Activated B cell treated with CpG ODN at 0.5 μM for 24 hours (primary cell): ENCODE results near the gene COL23A1. TPM values are rescaled to one million over a fixed set of nuclear protein-coding genes. Genes with fewer than 3 reads are reported as not detected.
A peak's percentile ranks its signal among the peaks of the same experiment; 100 is the strongest.

Experiments used
- ATAC-seq: fragments of 200-7000 bp; cut with Tn5 transposase; one replicate; pipeline ENCODE4 v1.10.0; 2021; ENCODE audit warnings: low read depth, mild to moderate bottlenecking, moderate library complexity
- CTCF ChIA-PET: fragments of 350-600 bp; sonication (Branson Sonifier 250); formaldehyde crosslinking; loops from one replicate; lab custom pipeline; 2021; ENCODE audit warnings: antibody characterized with exemption; lab: Charles Lee
- POLR2A ChIA-PET: fragments of 350-600 bp; sonication (Branson Sonifier 250); formaldehyde crosslinking; loops from one replicate; lab custom pipeline; 2021; ENCODE audit warnings: antibody characterized with exemption; lab: Charles Lee
- DNase-seq: peaks from one replicate; pipeline ENCODE4 v3.0.0; 2022
- H3K27ac Mint-ChIP-seq: one replicate; pipeline ENCODE4 v1.8.0; 2020; ENCODE audit warnings: mixed read lengths
- H3K27me3 Mint-ChIP-seq: one replicate; pipeline ENCODE4 v1.8.0; 2021; ENCODE audit warnings: mixed read lengths
- H3K36me3 Mint-ChIP-seq: one replicate; pipeline ENCODE4 v1.8.0; 2021; ENCODE audit warnings: low read depth, mixed read lengths
- H3K4me1 Mint-ChIP-seq: one replicate; pipeline ENCODE4 v1.8.0; 2021; ENCODE audit warnings: mixed read lengths
- H3K4me3 Mint-ChIP-seq: one replicate; pipeline ENCODE4 v1.8.0; 2020; ENCODE audit warnings: mild to moderate bottlenecking, mixed read lengths
- H3K9me3 Mint-ChIP-seq: one replicate; pipeline ENCODE4 v1.8.0; 2020; ENCODE audit warnings: mixed read lengths
- intact Hi-C: fragments of 100-400 bp; cut with micrococcal nuclease; formaldehyde crosslinking; loops from one replicate; pipeline ENCODE4 v1.15.1; 2024
- total RNA-seq: library from RNA; stranded (reverse); gene quantifications from 2 replicates; pipeline ENCODE4 v1.2.3, GENCODE V29; 2022
- TF ChIP-seq, protein P1 (sequence below): fragments of 200-600 bp; IDR thresholded peaks from one replicate; pipeline ENCODE4 v1.8.0; 2022; ENCODE audit warnings: antibody characterized with exemption, mild to moderate bottlenecking

COL23A1 gene
- total RNA-seq, 1 donor from 2014 or later, result not detected

DNA sequence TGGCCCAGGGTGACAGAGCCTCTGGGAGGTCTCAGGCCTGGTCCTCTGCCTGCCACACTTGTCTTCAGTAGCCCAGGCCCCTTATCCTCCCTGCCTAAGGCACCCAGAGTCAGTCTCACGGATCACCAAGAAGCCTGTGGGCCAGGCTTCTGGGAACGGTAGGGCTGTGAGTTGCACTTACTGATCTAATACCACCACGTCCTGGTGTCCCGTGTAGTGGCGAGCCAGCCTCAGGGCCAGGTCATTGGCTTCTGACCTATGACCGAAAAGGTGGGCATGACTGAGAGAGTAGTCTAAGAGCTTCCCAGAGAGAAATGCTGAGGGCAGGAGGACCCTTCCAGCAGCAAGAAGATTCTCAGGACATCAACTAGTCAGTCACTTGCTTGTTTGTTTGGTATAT is 365.0 kb downstream of the COL23A1 start:
- POLR2A ChIA-PET, result interaction anchor here (1.4 kb wide), 1 partner anchor 10 kb away, joined by 4 read pairs; no protein-coding TSS in a partner anchor
- Mint-ChIP-seq H3K36me3 (peaks cover 89% of the 10 kb centered on the region), H3K4me1 (peaks cover 27% of the 10 kb centered on the region), H3K27me3 (no peaks in the 10 kb centered on the region), H3K4me3 (no peak overlapping the region), H3K27ac (no peak overlapping the region), H3K9me3 (no peaks in the 10 kb centered on the region)
- intact Hi-C loops, result no loop called here
- no peak for DNase-seq
- CTCF ChIA-PET, result no interaction called here
- ATAC-seq, result no peak
- TF ChIP-seq, protein P1, sequence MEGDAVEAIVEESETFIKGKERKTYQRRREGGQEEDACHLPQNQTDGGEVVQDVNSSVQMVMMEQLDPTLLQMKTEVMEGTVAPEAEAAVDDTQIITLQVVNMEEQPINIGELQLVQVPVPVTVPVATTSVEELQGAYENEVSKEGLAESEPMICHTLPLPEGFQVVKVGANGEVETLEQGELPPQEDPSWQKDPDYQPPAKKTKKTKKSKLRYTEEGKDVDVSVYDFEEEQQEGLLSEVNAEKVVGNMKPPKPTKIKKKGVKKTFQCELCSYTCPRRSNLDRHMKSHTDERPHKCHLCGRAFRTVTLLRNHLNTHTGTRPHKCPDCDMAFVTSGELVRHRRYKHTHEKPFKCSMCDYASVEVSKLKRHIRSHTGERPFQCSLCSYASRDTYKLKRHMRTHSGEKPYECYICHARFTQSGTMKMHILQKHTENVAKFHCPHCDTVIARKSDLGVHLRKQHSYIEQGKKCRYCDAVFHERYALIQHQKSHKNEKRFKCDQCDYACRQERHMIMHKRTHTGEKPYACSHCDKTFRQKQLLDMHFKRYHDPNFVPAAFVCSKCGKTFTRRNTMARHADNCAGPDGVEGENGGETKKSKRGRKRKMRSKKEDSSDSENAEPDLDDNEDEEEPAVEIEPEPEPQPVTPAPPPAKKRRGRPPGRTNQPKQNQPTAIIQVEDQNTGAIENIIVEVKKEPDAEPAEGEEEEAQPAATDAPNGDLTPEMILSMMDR, result no peak

DNA sequence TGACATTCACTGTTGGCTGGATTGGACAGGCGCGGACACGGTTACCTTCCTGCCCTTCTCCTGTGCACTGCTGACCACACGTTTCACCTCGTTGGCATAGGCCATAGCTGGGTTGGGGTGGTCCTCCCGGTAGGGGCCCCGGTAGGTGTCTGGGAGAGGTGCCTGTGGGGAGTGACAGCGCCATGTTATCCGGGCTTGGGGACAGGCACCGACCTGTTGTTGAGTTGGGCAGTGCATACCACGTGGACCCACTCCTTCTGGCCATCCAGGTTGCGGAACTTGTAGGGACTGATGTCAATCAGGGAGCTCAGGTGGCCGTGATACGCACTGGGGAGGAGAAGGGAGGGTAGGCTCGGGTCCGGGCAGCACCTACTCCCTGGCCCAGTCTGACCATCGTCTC is 365.8 kb downstream of the COL23A1 start:
- intact Hi-C loops, result no loop called here
- H3K27ac Mint-ChIP-seq, result no peak overlapping the region
- no peak overlapping the region for H3K4me3 Mint-ChIP-seq
- H3K9me3 Mint-ChIP-seq, result no peaks in the 10 kb centered on the region
- H3K36me3 Mint-ChIP-seq, result peaks cover 86% of the 10 kb centered on the region
- ChIA-PET CTCF (no interaction called here), POLR2A (interaction anchor here (1.4 kb wide), 1 partner anchor 10 kb away, joined by 4 read pairs; no protein-coding TSS in a partner anchor)
- H3K4me1 Mint-ChIP-seq, result peaks cover 21% of the 10 kb centered on the region
- DNase-seq (no peak), ATAC-seq (no peak)
- TF ChIP-seq, protein P1, result no peak
- H3K27me3 Mint-ChIP-seq, result no peaks in the 10 kb centered on the region

DNA sequence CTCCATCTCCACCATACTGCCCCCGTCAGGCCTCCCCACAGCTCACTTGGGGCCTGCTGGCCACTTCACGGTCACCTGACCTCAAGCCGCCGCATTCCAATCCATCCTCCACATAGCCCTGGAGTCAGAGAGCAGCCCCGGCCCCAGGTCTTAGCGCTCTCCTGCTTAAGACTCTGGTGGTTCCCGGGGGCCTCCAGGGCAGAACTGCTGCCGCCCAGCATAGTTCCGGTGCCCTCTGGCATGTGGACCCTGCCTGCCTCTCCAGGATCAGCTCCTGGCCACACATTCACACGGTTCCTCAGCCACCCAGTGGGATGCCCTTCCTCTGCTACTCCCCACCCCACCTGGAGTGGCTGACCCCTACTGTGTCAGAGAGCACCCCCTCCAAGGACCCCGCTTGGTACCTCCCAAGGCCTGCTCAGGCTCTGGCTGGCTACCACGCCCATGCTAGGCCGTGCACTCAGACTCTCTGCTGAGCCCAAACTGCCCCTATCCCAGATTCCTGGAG is 366.3 kb downstream of the COL23A1 start:
- Mint-ChIP-seq H3K4me3 (no peak overlapping the region), H3K27ac (peak overlapping the region; percentile 4), H3K4me1 (peaks cover 16% of the 10 kb centered on the region), H3K27me3 (no peaks in the 10 kb centered on the region), H3K9me3 (no peaks in the 10 kb centered on the region), H3K36me3 (peaks cover 84% of the 10 kb centered on the region)
- no peak for ATAC-seq
- ChIA-PET POLR2A (interaction anchor here (1.4 kb wide), 1 partner anchor 11 kb away, joined by 4 read pairs; no protein-coding TSS in a partner anchor), CTCF (no interaction called here)
- intact Hi-C loops, result no loop called here
- TF ChIP-seq, protein P1, result no peak
- DNase-seq, result no peak

DNA sequence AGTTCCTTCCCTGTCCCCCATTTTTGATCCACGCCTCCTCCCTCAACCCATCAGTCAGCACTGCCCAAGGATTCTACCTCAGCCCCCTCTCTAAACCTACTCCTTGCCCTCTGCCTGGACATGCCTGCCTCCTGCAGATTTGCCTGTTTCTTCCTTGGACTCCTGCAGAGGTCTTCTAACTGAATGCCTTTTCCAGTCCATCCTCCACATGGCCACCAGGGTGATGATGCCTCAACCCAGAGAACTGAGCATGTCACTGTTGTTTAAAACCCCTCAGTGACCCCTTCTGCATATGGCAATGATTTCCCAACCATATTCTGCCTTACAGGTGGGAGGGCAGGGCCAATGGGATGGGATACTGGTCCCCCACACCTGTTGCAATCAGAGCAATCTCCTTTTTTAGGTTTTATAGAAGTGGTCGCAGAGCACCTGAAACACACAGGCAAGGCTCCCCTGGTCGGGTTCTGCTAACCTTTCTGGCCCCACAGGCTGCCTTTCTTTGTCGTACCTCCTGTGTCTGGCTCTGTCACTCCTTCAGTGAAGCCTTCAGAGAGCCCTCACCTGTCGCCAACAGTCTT is 366.9 kb downstream of the COL23A1 start:
- Mint-ChIP-seq H3K36me3 (peaks cover 84% of the 10 kb centered on the region), H3K27ac (peak overlapping the region; percentile 4), H3K4me1 (peaks cover 15% of the 10 kb centered on the region), H3K27me3 (no peaks in the 10 kb centered on the region), H3K4me3 (no peak overlapping the region), H3K9me3 (no peaks in the 10 kb centered on the region)
- DNase-seq, result no peak
- CTCF ChIA-PET, result no interaction called here
- intact Hi-C loops, result no loop called here
- no peak for ATAC-seq
- POLR2A ChIA-PET, result no interaction called here
- TF ChIP-seq, protein P1, result no peak

DNA sequence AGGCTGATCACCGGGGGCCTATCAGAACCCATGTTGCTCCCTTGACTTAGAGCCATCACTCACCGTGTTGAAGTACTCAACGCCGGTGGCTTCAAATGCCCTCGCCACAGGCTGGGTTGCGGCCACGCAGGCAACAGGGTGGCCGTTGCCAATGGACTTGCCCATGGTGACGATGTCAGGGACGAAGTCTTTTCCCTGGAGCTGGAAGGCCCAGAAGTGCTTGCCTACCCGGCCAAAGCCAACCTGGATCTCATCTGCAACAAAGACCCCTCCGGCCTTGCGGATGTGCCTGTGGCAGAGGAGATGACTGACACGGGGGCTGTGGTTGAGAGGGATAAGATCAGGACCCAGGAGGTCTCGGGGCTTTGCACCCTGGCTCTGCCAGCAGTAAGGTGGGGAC is 367.9 kb downstream of the COL23A1 start:
- DNase-seq, result no peak
- POLR2A ChIA-PET, result interaction anchor here (0.9 kb wide), 1 partner anchor 18 kb away, joined by 3 read pairs; the partner anchor contains the start of gene HNRNPAB
- peaks cover 78% of the 10 kb centered on the region for H3K36me3 Mint-ChIP-seq

More for the DNA sequence above, 367.9 kb downstream of the COL23A1 start:
- no peaks in the 10 kb centered on the region for H3K9me3 Mint-ChIP-seq
- TF ChIP-seq, protein P1, result no peak
- H3K27me3 Mint-ChIP-seq, result no peaks in the 10 kb centered on the region
- no peak overlapping the region for H3K27ac Mint-ChIP-seq
- intact Hi-C loops, result no loop called here
- ATAC-seq, result no peak
- CTCF ChIA-PET, result no interaction called here
- H3K4me3 Mint-ChIP-seq, result no peak overlapping the region
- H3K4me1 Mint-ChIP-seq, result peaks cover 10% of the 10 kb centered on the region
